Type B pancreatic cell (in vitro differentiated cells): Measurements from ENCODE around the gene ZNF138. TPM values are rescaled to one million over a fixed set of nuclear protein-coding genes. Genes with fewer than 3 reads are reported as not detected.
"Not testable (repeated sequence)": the region's sequence is repeated elsewhere in the genome, so short reads cannot be mapped to it uniquely, and the experiment has no call there.

Experiments
- DNase-seq: peaks from one replicate; pipeline ENCODE4 v3.0.0; 2021; ENCODE audit warnings: mixed read lengths; ENCODE audit not compliant: unreplicated experiment; ENCODE audit errors: extremely low spot score
- H3K27ac Mint-ChIP-seq: 2 replicates; pipeline ENCODE4 v1.8.0; 2021; ENCODE audit warnings: mild to moderate bottlenecking, mixed read lengths
- H3K27me3 Mint-ChIP-seq: 2 replicates; pipeline ENCODE4 v1.8.0; 2021; ENCODE audit warnings: mixed read lengths
- H3K36me3 Mint-ChIP-seq: 2 replicates; pipeline ENCODE4 v1.8.0; 2021; ENCODE audit warnings: mixed read lengths
- H3K4me1 Mint-ChIP-seq: one replicate; pipeline ENCODE4 v1.8.0; 2021; ENCODE audit warnings: mixed read lengths; ENCODE audit not compliant: unreplicated experiment
- H3K4me3 Mint-ChIP-seq: 2 replicates; pipeline ENCODE4 v1.8.0; 2021; ENCODE audit warnings: mild to moderate bottlenecking, mixed read lengths
- H3K9me3 Mint-ChIP-seq: 2 replicates; pipeline ENCODE4 v1.8.0; 2021; ENCODE audit warnings: mixed read lengths
- CTCF ChIP-seq: fragments of 200-600 bp; sonication (generic); conservative IDR thresholded peaks from 2 replicates; pipeline ENCODE4 v1.5.0; 2021; ENCODE audit warnings: antibody characterized with exemption, mild to moderate bottlenecking
- total RNA-seq: library from RNA; stranded (reverse); gene quantifications from 2 replicates; pipeline ENCODE4 v1.2.1, GENCODE V29; 2021; ENCODE audit warnings: low replicate concordance

ZNF138 gene
- total RNA-seq, 1 donor from 2014 or later = 11.6 TPM

- H3K27ac Mint-ChIP-seq = no peak overlapping the region
- no peak for TF ChIP-seq CTCF
- H3K36me3 Mint-ChIP-seq = no peaks in the 10 kb centered on the region
These were observed 36.1 kb upstream of the ZNF138 start for GRCh38 chr7:64758151-64758550.

GRCh38 chr7:64768824-64769223 is 25.4 kb upstream of the ZNF138 start:
- Mint-ChIP-seq H3K4me1 (no peaks in the 10 kb centered on the region), H3K4me3 (no peak overlapping the region), H3K36me3 (no peaks in the 10 kb centered on the region), H3K27ac (no peak overlapping the region), H3K9me3 (no peaks in the 10 kb centered on the region), H3K27me3 (no peaks in the 10 kb centered on the region)
- TF ChIP-seq CTCF = no peak
- DNase-seq = no peak

More at GRCh38 chr7:64758151-64758550, 36.1 kb upstream of the ZNF138 start:
- DNase-seq = no peak
- no peaks in the 10 kb centered on the region for H3K27me3 Mint-ChIP-seq
- H3K9me3 Mint-ChIP-seq = peaks cover 3% of the 10 kb centered on the region
- H3K4me3 Mint-ChIP-seq = no peak overlapping the region
- no peaks in the 10 kb centered on the region for H3K4me1 Mint-ChIP-seq

GRCh38 chr7:64774204-64774842 is 19.9 kb upstream of the ZNF138 start:
- H3K27me3 Mint-ChIP-seq = no peaks in the 10 kb centered on the region

DNA sequence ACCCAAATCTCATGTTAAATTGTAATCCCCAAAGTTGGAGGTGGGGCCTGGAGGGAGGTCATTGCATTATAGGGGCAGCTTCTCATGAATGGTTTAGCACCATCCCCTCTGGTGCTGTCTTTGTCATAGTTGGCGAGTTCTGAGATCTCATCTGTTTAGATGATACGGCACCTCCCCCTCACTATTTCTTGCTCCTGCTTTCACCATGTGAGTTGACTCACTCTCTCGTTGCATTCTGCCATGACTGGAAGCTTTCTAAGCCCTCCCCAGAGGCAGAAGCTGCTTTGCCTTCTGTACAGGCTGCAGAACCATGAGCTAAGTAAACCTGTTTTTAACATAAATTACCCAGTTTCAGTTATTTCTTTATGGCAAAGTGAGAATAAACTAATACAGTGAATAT is 18.9 kb upstream of the ZNF138 start:
- Mint-ChIP-seq H3K27me3 (no peaks in the 10 kb centered on the region), H3K36me3 (no peaks in the 10 kb centered on the region), H3K4me1 (no peaks in the 10 kb centered on the region), H3K9me3 (peaks cover 4% of the 10 kb centered on the region), H3K4me3 (no peak overlapping the region), H3K27ac (no peak overlapping the region)
- TF ChIP-seq CTCF = no peak
- DNase-seq = no peak

More at GRCh38 chr7:64774204-64774842, 19.9 kb upstream of the ZNF138 start:
- no peak overlapping the region for H3K4me3 Mint-ChIP-seq
- no peaks in the 10 kb centered on the region for H3K4me1 Mint-ChIP-seq
- peaks cover 4% of the 10 kb centered on the region for H3K9me3 Mint-ChIP-seq
- no peak for TF ChIP-seq CTCF
- no peak overlapping the region for H3K27ac Mint-ChIP-seq
- no peak for DNase-seq
- no peaks in the 10 kb centered on the region for H3K36me3 Mint-ChIP-seq

- not testable (repeated sequence) for H3K27ac Mint-ChIP-seq, H3K36me3 Mint-ChIP-seq, H3K27me3 Mint-ChIP-seq, H3K9me3 Mint-ChIP-seq, H3K4me3 Mint-ChIP-seq, H3K4me1 Mint-ChIP-seq, DNase-seq
These were observed 9.4 kb upstream of the ZNF138 start for GRCh38 chr7:64784842-64785241.

DNA sequence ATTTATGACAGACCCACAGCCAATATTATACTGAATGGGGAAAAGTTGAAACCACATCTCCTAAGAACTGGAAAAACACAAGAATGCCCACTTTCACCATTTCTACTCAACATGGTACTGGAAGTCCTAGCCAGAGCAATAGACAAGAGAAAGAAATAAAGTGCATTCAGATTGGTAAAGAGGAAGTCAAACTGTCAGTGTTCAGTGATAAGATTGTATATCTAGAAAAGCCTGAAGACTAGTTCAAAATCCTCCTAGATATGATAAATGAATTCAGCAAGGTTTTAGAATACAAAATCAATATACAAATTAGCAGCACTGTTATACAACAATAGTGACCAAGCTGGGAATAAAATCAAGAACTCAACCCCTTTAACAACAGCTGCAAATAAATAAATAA is 6.9 kb upstream of the ZNF138 start:
- no peaks in the 10 kb centered on the region for H3K9me3 Mint-ChIP-seq
- DNase-seq = no peak
- H3K4me3 Mint-ChIP-seq = no peak overlapping the region
- H3K27ac Mint-ChIP-seq = no peak overlapping the region
- H3K27me3 Mint-ChIP-seq = no peaks in the 10 kb centered on the region
- no peaks in the 10 kb centered on the region for H3K4me1 Mint-ChIP-seq
- TF ChIP-seq CTCF = no peak
- H3K36me3 Mint-ChIP-seq = no peaks in the 10 kb centered on the region

GRCh38 chr7:64789241-64789640 is 5.0 kb upstream of the ZNF138 start:
- not testable (repeated sequence) for H3K27ac Mint-ChIP-seq, DNase-seq, H3K4me3 Mint-ChIP-seq, H3K4me1 Mint-ChIP-seq, H3K9me3 Mint-ChIP-seq, H3K27me3 Mint-ChIP-seq, H3K36me3 Mint-ChIP-seq
